ENCODE results near the gene SERTAD2.
A peak's percentile ranks its signal among the peaks of the same experiment; 100 is the strongest.

DNA sequence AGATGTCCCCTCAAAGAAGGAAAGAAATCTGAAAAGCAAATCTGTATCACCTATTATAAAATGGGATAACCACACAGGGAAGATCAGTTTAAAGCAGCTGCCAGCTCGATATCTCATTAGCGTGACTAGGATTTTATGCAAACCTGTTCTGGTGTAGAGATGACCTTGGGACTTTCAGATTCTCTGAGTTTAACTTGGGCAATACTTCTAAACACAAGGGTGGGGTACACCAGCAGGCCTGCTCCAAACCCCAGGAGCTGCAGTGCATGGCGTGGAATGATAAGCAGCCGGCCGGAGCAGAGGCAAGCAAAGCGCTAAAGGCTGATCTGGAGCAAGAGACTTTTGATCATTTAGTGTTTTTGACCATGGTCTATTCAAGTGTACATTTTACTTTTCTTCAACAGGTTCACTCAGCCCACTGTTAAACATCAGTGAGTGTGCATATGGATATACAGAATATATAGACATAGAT is 4.7 kb downstream of the SERTAD2 start:
- TF ChIP-seq, protein P1, sequence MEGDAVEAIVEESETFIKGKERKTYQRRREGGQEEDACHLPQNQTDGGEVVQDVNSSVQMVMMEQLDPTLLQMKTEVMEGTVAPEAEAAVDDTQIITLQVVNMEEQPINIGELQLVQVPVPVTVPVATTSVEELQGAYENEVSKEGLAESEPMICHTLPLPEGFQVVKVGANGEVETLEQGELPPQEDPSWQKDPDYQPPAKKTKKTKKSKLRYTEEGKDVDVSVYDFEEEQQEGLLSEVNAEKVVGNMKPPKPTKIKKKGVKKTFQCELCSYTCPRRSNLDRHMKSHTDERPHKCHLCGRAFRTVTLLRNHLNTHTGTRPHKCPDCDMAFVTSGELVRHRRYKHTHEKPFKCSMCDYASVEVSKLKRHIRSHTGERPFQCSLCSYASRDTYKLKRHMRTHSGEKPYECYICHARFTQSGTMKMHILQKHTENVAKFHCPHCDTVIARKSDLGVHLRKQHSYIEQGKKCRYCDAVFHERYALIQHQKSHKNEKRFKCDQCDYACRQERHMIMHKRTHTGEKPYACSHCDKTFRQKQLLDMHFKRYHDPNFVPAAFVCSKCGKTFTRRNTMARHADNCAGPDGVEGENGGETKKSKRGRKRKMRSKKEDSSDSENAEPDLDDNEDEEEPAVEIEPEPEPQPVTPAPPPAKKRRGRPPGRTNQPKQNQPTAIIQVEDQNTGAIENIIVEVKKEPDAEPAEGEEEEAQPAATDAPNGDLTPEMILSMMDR (IDR thresholded peaks at IDR 0.05 in 8 of 11, conservative IDR thresholded peaks at IDR 0.05 in 3 of 11): no peak
- TF ChIP-seq POLR2A (IDR thresholded peaks at IDR 0.05): no peak
- TF ChIP-seq POLR2AphosphoS5 (IDR thresholded peaks at IDR 0.05): peak in 1 of 3 donors; percentile 38
